HG03469 (cell line): ENCODE measurements around the gene B3GALT6.
"Not testable (repeated sequence)": the region's sequence is repeated elsewhere in the genome, so short reads cannot be mapped to it uniquely, and the experiment has no call there.

Experiments used
- ATAC-seq: cut with Tn5 transposase; IDR thresholded peaks from one replicate; pipeline ENCODE4 v1.9.1; 2021; ENCODE audit warnings: mild to moderate bottlenecking, moderate library complexity, moderate number of reproducible peaks; ENCODE audit not compliant: unreplicated experiment

Gene B3GALT6

DNA sequence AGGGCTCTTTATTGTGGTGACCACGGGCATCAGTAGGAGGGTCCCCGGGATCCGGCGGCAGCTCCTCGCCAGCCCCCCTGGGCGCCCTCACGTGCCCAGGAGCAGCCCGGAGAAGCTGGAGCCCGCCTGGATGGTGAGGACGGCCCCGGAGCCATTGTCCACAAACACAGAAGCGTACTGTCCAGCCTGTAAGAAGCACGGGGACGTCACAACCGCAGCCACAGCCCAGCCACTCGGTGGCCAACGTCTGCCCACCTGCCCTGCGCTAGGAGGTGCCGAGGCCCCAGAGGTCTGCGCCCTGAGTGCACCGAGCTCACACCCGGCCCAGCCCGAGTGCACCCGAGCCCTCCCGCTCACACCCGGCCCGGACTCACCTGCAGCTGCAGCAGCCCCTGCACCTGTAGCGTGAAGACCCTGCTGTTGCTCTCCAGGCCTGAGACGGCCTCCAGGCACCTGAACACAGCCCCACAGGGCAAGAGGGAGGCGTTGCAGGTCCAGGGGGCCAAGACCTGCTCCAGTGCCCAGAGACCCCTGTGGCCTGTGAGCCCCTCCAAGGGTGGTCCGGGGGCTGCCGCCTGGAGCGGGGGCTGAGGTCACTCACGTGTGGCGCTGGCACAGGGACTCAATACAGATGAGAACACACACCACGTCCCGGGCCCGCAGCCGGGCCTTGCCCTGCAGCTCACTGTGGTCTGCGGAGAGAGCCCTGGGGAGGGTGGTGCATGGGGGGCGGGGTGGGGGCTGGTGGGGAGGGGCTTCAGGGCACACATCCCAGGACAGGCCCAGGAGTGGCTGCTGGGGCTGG is 10.6 kb downstream of the B3GALT6 start:
- ATAC-seq, result no peak

DNA sequence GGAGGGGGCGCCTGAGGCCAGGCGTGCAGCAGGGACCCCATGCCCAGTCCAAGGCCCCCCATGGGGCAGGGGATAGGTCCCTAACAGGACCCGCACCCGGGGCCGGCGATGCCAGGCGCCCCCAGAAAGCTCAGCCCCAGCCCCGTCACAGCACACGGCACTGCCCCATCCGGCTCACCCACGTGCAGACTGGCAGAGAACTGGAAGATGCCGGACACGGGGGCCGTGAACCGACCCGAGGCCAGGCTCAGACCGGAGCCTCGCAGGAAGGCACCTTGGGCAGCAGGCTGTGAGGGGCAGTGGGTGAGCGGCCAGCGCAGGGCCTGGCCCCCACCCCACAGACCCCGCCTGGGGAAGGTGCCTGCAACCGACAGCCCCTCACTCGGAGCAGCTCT is 11.2 kb downstream of the B3GALT6 start:
- ATAC-seq, result no peak

DNA sequence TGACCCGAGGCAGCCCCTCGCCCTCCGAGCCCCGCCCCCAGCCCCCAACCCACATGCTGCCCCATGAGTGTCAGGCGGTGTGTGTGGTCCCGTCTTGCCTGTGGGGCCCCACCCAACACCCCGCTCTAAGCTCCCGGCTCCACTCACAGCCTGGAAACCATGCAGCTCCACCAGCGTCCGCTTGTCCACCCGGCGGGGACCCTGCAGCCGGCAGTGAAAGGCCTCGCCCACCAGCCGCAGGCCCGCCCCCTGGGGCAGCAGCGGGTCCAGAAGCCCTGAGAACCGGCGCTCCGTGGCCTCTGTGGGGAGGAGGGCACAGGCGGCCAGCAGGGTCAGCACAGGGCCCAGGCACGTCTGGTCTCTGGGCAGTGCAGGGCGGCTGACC is 11.8 kb downstream of the B3GALT6 start:
- ATAC-seq, result no peak

DNA sequence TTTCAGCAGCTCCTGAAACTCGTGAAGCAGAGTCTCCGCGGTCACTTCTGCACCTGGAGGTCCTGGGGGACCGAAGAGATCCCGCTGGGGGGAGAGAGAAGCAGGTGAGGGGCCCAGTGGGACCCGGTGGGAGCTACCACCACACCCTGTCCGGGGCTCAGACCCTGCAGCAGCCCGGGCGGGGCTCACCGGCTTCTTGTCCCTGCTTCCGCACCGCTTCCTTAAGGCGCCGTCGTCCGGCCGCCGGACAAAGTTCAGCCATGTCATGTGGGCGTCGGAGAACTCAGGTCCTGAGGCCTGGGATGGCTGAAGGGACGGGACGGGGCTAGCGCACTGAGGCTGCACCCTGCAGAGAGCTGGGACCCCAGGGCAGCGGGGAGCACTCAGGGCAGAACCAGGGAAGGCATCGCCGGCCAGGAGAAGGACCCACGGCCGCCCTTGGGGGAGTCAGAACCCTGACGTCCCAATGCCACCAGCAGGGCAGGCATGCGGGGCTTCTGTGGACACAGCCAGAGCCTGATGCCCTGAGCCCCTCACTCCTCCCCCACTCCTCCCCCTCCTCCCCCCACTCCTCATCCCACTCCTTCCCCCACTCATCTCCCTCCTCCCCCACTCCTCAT is 12.3 kb downstream of the B3GALT6 start:
- ATAC-seq, result no peak

DNA sequence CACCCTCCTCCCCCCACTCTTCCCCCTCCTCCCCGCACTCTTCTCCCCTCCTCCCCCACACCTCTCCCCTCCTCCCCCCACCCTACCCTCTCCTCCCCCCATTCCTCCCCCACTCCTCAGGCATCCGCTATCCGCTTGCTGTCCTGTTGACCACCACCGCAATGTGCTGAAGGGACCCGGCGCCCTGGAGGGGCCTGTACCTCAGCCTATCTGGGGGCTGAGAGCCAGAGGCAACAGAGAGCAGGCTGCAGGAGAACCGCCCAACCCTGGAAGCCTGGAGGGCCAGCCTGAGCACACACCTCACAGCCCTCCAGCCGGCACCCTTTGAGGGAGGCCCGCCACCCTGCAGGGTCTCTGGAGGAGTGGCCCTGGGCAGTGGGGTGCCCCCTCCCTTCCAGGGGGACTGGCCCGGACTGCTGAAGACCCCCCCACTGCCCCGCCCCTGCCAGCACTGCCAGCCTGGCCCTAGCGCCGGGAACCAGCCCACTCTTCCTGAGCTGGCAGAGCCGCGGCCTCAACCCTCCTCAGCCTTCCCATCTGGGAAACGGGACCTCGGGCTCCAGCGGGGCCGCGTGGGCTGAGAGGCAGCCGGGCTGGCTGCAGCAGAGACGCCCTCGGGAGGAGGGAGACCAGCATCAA is 13.3 kb downstream of the B3GALT6 start:
- no peak for ATAC-seq

DNA sequence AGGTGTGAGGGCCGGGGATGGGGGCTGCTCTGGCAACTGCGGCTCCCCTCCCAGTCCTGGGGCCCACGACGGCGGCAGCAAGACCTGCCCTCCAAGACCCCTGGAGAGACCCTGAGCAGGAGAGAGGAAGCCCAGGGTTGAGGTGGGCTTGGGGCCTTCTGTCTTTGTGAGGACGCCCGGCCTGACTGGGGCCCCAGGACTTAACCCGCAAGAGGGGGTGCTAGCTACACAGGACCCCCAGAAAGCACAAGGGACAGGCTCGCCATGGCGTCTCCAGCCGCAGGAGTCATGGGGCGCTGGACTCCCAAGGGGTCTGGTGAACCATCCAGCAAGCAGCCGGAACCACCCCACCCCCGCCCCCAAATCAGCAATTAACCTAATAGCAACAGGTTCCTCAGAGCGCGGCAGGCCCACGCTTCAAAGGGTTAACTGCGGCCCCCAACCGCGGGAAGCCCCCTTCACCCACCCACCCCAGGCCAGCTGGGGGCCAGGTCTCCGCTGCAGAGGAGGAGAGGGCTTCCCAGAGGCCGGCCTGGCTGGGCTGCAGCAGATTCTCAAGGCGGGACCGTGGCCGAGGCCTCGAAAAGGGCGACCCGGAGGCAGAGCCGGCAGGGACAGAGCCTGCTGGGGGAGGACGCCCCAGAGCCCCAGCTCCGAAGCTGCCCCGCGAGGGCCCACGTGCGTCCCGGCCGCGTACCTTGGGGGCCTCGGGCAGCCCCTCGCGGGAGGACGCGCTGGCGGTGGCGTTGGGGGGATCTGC is 14.0 kb downstream of the B3GALT6 start:
- no peak for ATAC-seq

DNA sequence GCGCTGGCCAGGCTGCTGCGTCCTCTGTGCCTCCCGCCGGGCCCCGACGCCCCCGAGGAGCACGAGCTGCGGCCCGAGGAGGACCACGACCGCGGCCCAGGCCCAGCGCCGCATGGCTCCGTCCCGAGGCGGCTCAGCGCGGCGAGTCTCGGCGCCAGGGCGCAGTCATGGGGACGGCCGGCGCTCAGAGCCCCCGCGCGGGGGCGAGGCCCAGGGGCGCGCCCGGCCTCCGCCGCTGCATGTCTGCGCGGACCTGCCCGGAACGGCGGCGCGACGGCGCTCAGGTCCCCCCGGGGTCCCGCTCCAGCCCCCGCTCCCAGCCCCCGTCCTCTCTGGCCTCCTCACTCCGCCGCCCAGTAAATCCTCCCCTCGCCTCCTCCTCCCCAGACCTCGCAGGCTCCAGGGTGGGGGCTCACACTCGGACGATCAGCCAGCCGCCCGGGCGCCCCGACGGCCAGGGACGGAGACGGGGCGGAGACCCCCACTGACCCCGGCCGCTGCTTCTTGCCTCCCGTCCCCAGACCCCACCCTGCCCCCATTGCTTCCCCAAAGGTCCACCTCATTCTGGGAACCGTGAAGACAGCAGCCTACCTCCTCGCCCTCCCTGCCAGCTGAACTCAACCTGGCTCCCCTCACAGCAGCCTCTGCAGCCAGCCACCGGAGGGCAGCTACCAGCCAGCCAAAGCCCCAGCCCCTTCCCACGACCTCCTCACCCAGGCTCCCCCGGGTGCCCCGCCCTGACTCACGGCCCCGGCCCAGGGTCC is 14.7 kb downstream of the B3GALT6 start, which contains the start of gene C1QTNF12:
Gene C1QTNF12, minus strand, starts transcription at position 146 of the 764 bp plus-strand sequence. Its CDS starts 32 bp downstream, at position 114.
- ATAC-seq, result no peak

DNA sequence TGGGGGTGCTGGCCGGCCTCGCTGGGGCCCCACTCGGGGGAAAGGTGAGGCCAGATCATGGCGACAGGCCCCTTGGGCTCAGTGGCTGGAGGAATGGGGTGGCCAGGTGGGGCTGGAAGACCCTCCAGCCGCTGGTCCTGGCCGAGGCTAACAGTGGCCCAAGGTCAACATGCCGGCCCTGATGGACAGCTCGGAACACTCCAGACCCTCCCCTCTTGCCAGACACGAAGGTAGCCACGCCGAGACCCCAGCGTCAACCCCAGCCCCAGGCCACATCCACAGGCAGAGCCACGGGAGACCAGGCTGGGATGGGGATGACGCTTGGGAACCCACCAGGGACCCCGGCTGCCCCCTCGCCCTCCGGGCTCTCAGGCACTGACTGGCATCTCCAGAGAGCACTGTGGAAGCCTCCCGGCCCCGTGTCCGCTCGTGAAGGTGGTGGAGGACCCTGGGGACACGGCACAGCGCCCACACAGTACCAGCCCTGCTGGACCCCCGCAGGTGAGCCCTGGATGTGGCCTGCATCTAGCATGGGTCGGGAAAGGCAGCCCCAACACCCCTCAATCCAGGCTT is 15.4 kb downstream of the B3GALT6 start:
- no peak for ATAC-seq

DNA sequence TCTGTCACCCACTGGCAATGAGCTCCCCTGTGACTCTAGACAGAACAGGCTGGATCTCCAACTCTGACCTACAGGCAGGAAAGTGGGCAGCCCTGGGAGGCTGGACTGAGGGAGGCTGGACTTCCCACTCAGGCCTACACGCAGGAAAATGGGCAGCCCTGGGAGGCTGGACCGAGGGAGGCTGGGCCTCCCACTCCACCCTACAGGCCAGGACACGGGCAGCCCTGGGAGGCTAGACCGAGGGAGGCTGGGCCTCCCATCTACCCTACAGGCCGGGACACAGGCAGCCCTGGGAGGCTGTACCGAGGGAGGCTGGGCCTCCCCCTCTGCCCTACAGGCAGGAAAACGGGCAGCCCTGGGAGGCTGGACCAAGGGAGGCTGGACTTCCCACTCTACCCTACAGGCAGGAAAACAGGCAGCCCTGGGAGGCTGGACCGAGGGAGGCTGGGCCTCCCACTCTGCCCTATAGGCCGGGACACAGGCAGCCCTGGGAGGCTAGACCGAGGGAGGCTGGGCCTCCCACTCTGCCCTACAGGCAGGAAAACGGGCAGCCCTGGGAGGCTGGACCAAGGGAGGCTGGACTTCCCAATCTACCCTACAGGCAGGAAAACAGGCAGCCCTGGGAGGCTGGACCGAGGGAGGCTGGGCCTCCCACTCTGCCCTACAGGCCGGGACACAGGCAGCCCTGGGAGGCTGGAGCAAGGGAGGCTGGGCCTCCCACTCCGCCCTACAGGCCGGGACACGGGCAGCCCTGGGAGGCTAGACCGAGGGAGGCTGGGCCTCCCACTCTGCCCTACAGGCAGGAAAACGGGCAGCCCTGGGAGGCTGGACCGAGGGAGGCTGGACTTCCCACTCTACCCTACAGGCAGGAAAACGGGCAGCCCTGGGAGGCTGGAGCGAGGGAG is 16.2 kb downstream of the B3GALT6 start:
- ATAC-seq, result not testable (repeated sequence)

DNA sequence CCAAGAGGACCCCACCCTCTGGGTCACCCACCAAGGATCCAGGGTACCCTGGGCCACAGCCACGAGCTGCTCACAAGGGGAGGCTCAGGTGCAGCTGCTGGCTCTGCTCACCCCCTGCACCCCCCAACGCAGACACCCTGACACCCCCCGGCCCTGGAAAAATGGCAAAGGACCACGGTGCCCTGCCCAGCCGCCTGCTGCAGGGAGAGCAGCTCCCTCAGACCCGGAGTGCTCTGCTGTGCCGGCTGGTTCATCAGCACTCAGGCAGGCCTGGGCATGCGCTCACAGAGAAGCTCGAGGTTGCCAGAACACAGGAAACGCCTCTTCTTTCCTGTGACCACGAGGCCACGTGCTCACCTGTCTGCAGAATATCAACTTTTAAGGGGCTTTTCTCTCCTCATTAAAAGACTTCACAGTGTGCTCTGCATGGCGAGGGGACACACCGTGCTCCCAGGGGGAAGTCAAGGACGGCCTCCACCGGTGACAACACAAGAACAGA is 18.8 kb downstream of the B3GALT6 start:
- no peak for ATAC-seq

DNA sequence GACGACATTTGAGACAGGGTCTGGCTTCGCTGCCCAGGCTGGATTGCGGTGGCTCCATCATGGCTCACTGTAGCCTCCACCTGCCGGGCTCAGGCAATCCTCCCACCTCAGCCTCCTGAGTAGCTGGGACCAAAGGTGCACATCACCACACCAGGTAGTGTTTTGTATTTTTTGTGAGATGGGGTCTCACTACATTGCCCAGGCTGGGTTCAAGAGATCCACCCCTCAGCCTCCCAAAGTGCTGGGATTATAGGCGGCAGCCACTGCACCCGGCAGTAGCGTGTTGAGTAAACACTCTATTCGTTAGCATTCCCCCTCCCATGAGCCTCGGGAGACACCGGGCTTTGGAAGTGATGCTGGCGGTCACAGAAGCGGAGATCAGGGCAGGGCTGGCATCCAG is 21.3 kb downstream of the B3GALT6 start:
- no peak for ATAC-seq

DNA sequence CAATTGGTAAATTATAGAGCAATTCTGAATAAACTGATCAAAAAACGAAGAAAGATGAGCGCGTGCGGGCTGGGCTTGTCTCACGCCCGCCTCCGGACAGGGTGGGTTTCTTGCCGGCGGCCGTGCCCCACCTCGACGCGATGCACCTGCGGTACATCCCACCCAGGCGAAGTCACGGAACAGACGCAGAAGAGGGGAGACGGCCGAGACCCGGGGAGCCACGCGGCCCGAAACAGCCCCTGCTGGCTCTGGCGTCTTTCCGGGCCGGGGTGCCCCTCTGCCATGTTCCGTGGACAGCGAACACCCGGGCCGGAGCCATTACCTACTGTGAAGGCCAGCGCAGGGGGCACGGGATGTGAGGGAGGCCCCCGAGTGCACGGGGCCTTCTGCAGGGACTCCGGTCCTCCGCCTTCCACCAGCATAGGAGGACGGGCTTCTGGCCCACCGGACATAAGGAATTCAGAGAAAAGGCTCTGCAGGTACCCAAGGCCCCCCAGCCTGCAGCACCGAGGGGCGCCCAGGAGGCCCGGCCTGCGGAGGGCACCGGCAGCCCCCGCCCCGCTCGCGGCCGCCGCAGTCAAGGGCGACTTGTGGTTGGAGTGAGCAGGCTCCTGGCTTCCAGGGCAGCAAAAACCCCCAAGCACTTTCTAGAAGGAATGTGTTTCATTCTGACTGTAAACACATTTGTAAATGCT is 22.1 kb downstream of the B3GALT6 start:
- ATAC-seq, result no peak

DNA sequence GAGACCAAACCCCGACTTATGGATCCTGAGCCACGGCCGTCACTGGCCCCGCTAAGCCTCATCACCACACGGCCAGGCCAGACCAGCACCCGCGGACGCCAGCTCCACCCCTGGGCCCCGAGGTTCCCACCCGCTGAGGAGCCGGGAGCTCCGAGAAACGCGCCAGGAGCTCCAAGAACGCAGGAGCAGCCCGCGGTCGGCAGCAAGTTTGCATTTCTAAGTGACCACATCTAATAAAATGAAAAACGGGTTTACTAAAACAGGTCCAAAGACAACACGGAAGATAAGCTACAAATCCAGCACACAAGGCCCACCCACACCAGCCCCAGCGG is 22.6 kb downstream of the B3GALT6 start:
- ATAC-seq, result no peak

DNA sequence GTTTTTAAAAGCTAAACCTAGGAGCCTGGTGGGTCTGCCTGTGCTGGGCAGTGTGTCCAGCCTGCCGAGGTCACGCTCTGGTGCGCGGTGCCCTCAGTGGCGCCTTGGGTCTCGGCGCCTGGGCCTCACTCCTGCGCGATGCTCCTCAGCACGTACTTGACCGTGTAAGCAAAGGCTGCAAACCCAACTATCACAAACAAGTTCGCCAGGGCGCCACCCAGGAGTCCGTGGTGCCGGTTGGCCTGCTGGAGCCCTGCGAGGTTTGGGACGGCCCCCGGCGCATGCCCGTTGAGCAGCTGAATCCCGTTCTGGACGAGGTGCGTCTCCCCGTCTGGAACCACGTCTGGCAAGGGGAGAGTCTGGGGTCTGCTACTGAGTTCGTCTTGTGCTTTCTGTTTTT is 23.0 kb downstream of the B3GALT6 start:
- ATAC-seq, result no peak

DNA sequence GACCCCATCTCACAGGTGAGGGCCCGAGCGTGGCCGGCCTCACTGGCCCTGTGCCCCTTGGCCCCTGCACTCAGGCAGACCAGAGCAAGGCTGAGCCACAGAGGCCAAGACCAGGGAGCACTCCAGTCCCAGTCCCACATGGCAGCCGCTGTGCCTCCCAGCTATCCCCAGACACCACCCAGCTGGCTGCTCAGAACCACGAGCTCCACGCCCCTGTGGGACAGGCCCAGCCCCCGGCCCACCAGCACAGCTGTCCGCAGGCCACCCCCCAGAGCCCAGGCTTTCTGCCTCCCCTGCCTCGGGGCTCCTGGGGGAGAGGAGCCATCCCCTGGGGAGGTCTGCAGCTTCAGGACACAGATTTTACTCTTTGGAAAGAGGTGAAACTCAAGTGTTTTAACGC is 23.6 kb downstream of the B3GALT6 start:
- ATAC-seq, result no peak

DNA sequence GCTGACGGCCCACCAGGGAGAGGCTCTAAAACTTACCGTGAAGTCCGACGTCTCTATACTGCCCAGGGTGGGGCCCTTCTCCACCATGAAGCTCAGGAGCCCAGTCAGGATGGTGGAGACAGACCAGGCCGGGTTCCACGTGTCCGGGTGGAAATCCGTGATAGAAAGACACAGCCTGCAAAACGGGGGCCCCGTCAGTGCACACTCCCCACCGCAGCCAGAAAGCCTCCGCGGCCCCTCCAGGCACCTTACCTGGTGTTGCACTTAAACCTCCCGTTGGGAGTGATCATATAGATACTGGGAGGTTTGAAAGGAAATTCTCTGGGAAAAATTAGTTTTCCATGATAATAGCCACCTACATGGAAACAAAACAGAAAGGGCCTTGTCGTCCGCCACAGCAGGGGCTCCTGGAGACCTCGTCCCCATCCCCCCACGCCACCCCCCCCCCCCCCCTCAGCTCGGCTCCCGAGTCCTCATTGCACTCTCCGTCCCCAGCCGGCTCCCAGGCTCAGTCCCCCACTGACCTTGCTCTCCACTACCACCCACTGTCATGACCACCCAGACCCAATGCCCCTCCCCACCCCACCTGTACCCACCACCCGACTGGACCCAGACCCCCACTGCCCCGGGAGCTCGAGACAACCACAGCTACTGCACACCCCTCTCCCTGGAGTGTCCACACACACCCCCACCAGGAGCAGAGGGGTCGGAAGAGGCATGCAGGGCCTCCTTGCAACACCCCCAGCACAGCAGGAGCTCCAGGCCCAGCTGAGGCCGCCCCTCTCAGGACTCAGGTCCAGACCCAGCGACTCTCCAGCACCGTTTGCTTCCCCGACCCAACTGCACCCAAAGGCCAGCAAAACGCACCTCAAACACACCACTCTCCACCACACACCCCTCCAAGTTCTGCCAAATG is 25.2 kb downstream of the B3GALT6 start:
- no peak for ATAC-seq

DNA sequence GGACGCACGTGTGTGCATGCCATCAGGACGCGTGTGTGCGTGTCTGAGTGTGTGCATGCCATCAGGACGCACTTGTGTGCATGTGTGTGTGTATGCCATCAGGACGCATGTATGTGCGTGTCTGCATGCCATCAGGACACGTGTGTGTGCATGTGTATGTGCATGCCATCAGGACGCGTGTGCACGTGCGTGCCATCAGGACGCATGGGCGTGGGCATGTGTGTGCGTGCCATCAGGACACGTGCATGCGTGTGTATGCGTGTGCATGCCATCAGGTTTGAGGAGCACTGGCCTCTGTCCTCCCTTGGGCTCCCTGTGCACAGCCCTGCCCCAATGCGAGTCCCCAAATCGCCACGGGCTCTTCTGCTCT is 27.1 kb downstream of the B3GALT6 start:
- no peak for ATAC-seq

DNA sequence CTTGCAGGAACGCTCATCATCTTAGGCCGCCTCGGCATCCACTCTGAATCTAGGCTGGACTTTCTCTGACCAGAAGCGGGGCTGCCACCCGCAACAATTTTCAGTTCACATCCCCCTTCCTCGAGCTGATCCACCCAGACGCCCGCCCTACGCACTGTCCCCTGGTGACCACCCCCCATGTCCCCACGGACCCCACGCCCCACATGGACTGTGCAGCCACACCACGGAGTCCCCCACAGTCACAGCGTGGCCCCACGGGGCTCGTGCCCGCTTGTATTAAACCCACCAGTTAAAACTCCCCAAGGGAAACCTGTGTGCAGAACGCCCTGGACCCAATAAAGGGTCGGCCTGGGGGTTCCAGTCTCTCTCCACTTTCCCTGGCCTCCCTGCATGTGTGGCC is 27.5 kb downstream of the B3GALT6 start:
- ATAC-seq, result no peak
